H9 (cell line): ENCODE results near the gene KIAA0513. TPM values are rescaled to one million over a fixed set of nuclear protein-coding genes. Genes with fewer than 3 reads are reported as not detected.

Source experiments
- DNase-seq: peaks from one replicate; pipeline ENCODE4 v3.0.0-alpha.2; 2017
- H2AFZ ChIP-seq: one replicate; pipeline ENCODE4 v1.6.1; 2013; ENCODE audit warnings: mild to moderate bottlenecking, low read length, control low read depth, moderate library complexity
- H2AK5ac ChIP-seq: 2 replicates; pipeline ENCODE4 v1.6.1; 2013; ENCODE audit warnings: low read length, control low read depth, mixed read lengths; ENCODE audit not compliant: insufficient read length
- H2BK120ac ChIP-seq: one replicate; pipeline ENCODE4 v1.6.1; 2013; ENCODE audit warnings: low read depth, mild to moderate bottlenecking, low read length, control low read depth, inconsistent platforms; ENCODE audit not compliant: poor library complexity, severe bottlenecking
- H2BK12ac ChIP-seq: 2 replicates; pipeline ENCODE4 v1.6.1; 2013; ENCODE audit warnings: low read length, control low read depth, mixed read lengths, low read depth; ENCODE audit not compliant: insufficient read length
- H2BK15ac ChIP-seq: 2 replicates; pipeline ENCODE4 v1.6.1; 2013; ENCODE audit warnings: low read depth, low read length, control low read depth
- H2BK20ac ChIP-seq: one replicate; pipeline ENCODE4 v1.6.1; 2013; ENCODE audit warnings: low read depth, mild to moderate bottlenecking, low read length, control low read depth, inconsistent platforms; ENCODE audit not compliant: poor library complexity, severe bottlenecking
- H2BK5ac ChIP-seq: 2 replicates; pipeline ENCODE4 v1.6.1; 2013; ENCODE audit warnings: low read length, control low read depth, mixed read lengths; ENCODE audit not compliant: insufficient read length
- H3K14ac ChIP-seq: 2 replicates; pipeline ENCODE4 v1.6.1; 2013; ENCODE audit warnings: low read length, control low read depth; ENCODE audit not compliant: insufficient read depth
- H3K18ac ChIP-seq: 2 replicates; pipeline ENCODE4 v1.6.1; 2013; ENCODE audit warnings: low read depth, mild to moderate bottlenecking, mixed read lengths, low read length, control low read depth; ENCODE audit not compliant: insufficient read length
- H3K23ac ChIP-seq: 2 replicates; pipeline ENCODE4 v1.6.1; 2013; ENCODE audit warnings: low read length, control low read depth, mixed read lengths, low read depth; ENCODE audit not compliant: insufficient read length
- H3K23me2 ChIP-seq: 2 replicates; pipeline ENCODE4 v1.6.1; 2013; ENCODE audit warnings: low read depth, mild to moderate bottlenecking, mixed read lengths, low read length, control low read depth; ENCODE audit not compliant: insufficient read length, poor library complexity, severe bottlenecking
- H3K27ac ChIP-seq: 2 replicates; pipeline ENCODE4 v1.5.1; 2013; ENCODE audit warnings: low read length, control low read depth, mixed read lengths, low read depth; ENCODE audit not compliant: insufficient read length
- H3K27me3 ChIP-seq: 2 replicates; pipeline ENCODE4 v1.6.1; 2013; ENCODE audit warnings: low read length, control low read depth, inconsistent platforms; ENCODE audit not compliant: insufficient read depth
- H3K4ac ChIP-seq: 2 replicates; pipeline ENCODE4 v1.6.1; 2013; ENCODE audit warnings: low read depth, mild to moderate bottlenecking, control low read depth, inconsistent platforms, low read length, moderate library complexity
- H3K4me1 ChIP-seq: 2 replicates; pipeline ENCODE4 v1.6.1; 2013; ENCODE audit warnings: low read length, control low read depth, inconsistent platforms; ENCODE audit not compliant: insufficient read depth
- H3K4me2 ChIP-seq: 2 replicates; pipeline ENCODE4 v1.6.1; 2013; ENCODE audit warnings: low read length, control low read depth, mixed read lengths; ENCODE audit not compliant: insufficient read length, insufficient read depth
- H3K56ac ChIP-seq: 2 replicates; pipeline ENCODE4 v1.6.1; 2013; ENCODE audit warnings: low read depth, mild to moderate bottlenecking, mixed read lengths, low read length, control low read depth; ENCODE audit not compliant: insufficient read length
- H3K79me1 ChIP-seq: 2 replicates; pipeline ENCODE4 v1.6.1; 2013; ENCODE audit warnings: low read depth, mild to moderate bottlenecking, moderate library complexity, low read length, control low read depth, inconsistent platforms; ENCODE audit not compliant: insufficient read depth, poor library complexity, severe bottlenecking
- H3K79me2 ChIP-seq: 2 replicates; pipeline ENCODE4 v1.6.1; 2013; ENCODE audit warnings: low read length, control low read depth, inconsistent platforms; ENCODE audit not compliant: insufficient read depth
- H3K9ac ChIP-seq: 2 replicates; pipeline ENCODE4 v1.6.1; 2013; ENCODE audit warnings: low read length, control low read depth, mixed read lengths; ENCODE audit not compliant: insufficient read length; ENCODE audit errors: extremely low read depth
- H3K9me3 ChIP-seq: one replicate; pipeline ENCODE4 v1.6.1; 2013; ENCODE audit warnings: low read depth, low read length, inconsistent platforms; ENCODE audit not compliant: control insufficient read depth
- H3T11ph ChIP-seq: one replicate; pipeline ENCODE4 v1.6.1; 2013; ENCODE audit warnings: mild to moderate bottlenecking, low read length, control low read depth, inconsistent platforms
- H4K20me1 ChIP-seq: one replicate; pipeline ENCODE4 v1.6.1; 2013; ENCODE audit not compliant: control insufficient read depth, insufficient read length, insufficient read depth
- H4K5ac ChIP-seq: 2 replicates; pipeline ENCODE4 v1.6.1; 2013; ENCODE audit warnings: low read depth, mild to moderate bottlenecking, mixed read lengths, low read length, control low read depth; ENCODE audit not compliant: insufficient read length
- H4K8ac ChIP-seq: replicated peaks from 2 replicates; pipeline ENCODE4 v1.6.1; 2013; ENCODE audit warnings: low read length, control low read depth, mixed read lengths, low read depth; ENCODE audit not compliant: insufficient read length
- H4K91ac ChIP-seq: 2 replicates; pipeline ENCODE4 v1.6.1; 2013; ENCODE audit warnings: low read depth, mild to moderate bottlenecking, moderate library complexity, mixed read lengths, low read length, control low read depth; ENCODE audit not compliant: insufficient read length
- H3K27ac Mint-ChIP-seq, 3 experiments: 2 replicates in 2 of 3; 3 replicates in 1 of 3; pipeline ENCODE4 v1.8.0; 2020 to 2021; ENCODE audit warnings: mixed read lengths in 3 of 3, mild to moderate bottlenecking in 1 of 3, moderate library complexity in 1 of 3
- H3K27me3 Mint-ChIP-seq: 2 replicates; pipeline ENCODE4 v1.8.0; 2021; ENCODE audit warnings: low read depth, mild to moderate bottlenecking, moderate library complexity, mixed read lengths
- H3K36me3 Mint-ChIP-seq, 3 experiments: 2 replicates in 2 of 3; 3 replicates in 1 of 3; pipeline ENCODE4 v1.8.0; 2020 to 2021; ENCODE audit warnings: low read depth in 3 of 3, mixed read lengths in 3 of 3; ENCODE audit not compliant: insufficient read depth in 1 of 3
- H3K4me1 Mint-ChIP-seq, 2 experiments: 2 replicates each; pipeline ENCODE4 v1.8.0; 2020; ENCODE audit warnings: mixed read lengths in 2 of 2
- H3K4me3 Mint-ChIP-seq, 2 experiments: 2 replicates in 1 of 2; 3 replicates in 1 of 2; pipeline ENCODE4 v1.8.0; 2020 to 2021; ENCODE audit warnings: mild to moderate bottlenecking in 2 of 2, mixed read lengths in 2 of 2, moderate library complexity in 1 of 2
- H3K9me3 Mint-ChIP-seq, 2 experiments: 2 replicates in 1 of 2; 3 replicates in 1 of 2; pipeline ENCODE4 v1.8.0; 2020; ENCODE audit warnings: mild to moderate bottlenecking in 2 of 2, mixed read lengths in 2 of 2, moderate library complexity in 1 of 2
- CTCF ChIP-seq: fragments of 200-600 bp; sonication (generic); conservative IDR thresholded peaks from 3 replicates; pipeline ENCODE4 v1.8.0; 2021; ENCODE audit warnings: antibody characterized with exemption, mild to moderate bottlenecking
- WGBS: extraction: QIAGEN DNeasy Blood & Tissue Kit; methylation state at CpG from one replicate; pipeline ENCODE4 v1.1.7; 2013; ENCODE audit warnings: missing lambda C conversion rate, low lambda C conversion rate, mixed read lengths; ENCODE audit not compliant: insufficient read length; ENCODE audit errors: extremely low coverage; 5-methylcytosine and 5-hydroxymethylcytosine counted together
- total RNA-seq: library from RNA; stranded (reverse); gene quantifications from 2 replicates; pipeline ENCODE4 v1.2.1, GENCODE V29; 2021

The KIAA0513 gene
- total RNA-seq, 1 experiment from 2014 or later: 4.7 TPM

- H3K4me3 Mint-ChIP-seq: no peak overlapping the region
- Histone ChIP-seq H2AFZ (no peak overlapping the region), H2BK15ac (no peak overlapping the region), H3K23me2 (no peaks in the 10 kb centered on the region), H4K20me1 (no peaks in the 10 kb centered on the region), H3K18ac (no peak overlapping the region), H4K5ac (no peak overlapping the region), H2BK20ac (no peak overlapping the region), H3K9me3 (no peaks in the 10 kb centered on the region), H4K8ac (no peak overlapping the region), H3K27ac (no peak overlapping the region), H4K91ac (no peak overlapping the region), H2BK5ac (no peak overlapping the region), H3K23ac (no peak overlapping the region), H3K4me1 (no peaks in the 10 kb centered on the region; the same call in 1 of the 2 replicates), H3K79me1 (no peaks in the 10 kb centered on the region), H3K14ac (no peak overlapping the region), H3K4ac (no peak overlapping the region), H3T11ph (no peak overlapping the region), H2AK5ac (no peak overlapping the region), H2BK12ac (no peak overlapping the region), H3K27me3 (no peaks in the 10 kb centered on the region), H3K79me2 (no peaks in the 10 kb centered on the region), H3K4me2 (no peak overlapping the region), H3K9ac (no peak overlapping the region), H2BK120ac (no peak overlapping the region), H3K56ac (no peak overlapping the region)
- peaks cover 9% of the 10 kb centered on the region for H3K27me3 Mint-ChIP-seq
- TF ChIP-seq CTCF: no peak
- no CpG with 5 or more reads among the region's 6 CpGs for WGBS
- no peaks in the 10 kb centered on the region for H3K9me3 Mint-ChIP-seq
- H3K36me3 Mint-ChIP-seq: no peaks in the 10 kb centered on the region
- no peak overlapping the region for H3K27ac Mint-ChIP-seq
- H3K4me1 Mint-ChIP-seq: no peaks in the 10 kb centered on the region
- DNase-seq: no peak
These were observed 13.1 kb downstream of the KIAA0513 start for GRCh38 chr16:85040685-85041084.
